Adrenal gland (tissue), 12 donors: ENCODE data around the gene POGK. TPM values are rescaled to one million over a fixed set of nuclear protein-coding genes. Genes with fewer than 3 reads are reported as not detected.

ENCODE experiments used
- DNase-seq, 7 donors: peaks; one replicate each; pipeline ENCODE4 v3.0.0-alpha.2; 2019 to 2020
- H3K27ac ChIP-seq, 5 donors: fragments of 200-600 bp; sonication (generic) in 4 of 5; 1 replicate in 3 of 5; 2 replicates in 2 of 5; pipeline versions ENCODE4 v1.5.1 to v1.8.0; 2016 to 2020; ENCODE audit warnings: mild to moderate bottlenecking in 1 of 5
- H3K27me3 ChIP-seq: fragments of 200-600 bp; 2 replicates; pipeline ENCODE4 v1.8.0; 2021
- H3K36me3 ChIP-seq, 2 donors: fragments of 200-600 bp; replicated peaks in 1 of 2; 1 replicate in 1 of 2; 2 replicates in 1 of 2; pipeline versions ENCODE4 v1.5.1 to v1.8.0; 2018 to 2022
- H3K4me1 ChIP-seq, 2 donors: fragments of 200-600 bp; replicated peaks in 1 of 2; 1 replicate in 1 of 2; 2 replicates in 1 of 2; pipeline versions ENCODE4 v1.5.1 to v1.8.0; 2018 to 2021
- H3K4me3 ChIP-seq, 4 donors: fragments of 200-600 bp; sonication (generic) in 3 of 4; one replicate each; pipeline ENCODE4 v1.5.1; 2016 to 2018
- H3K9me3 ChIP-seq, 3 donors: fragments of 200-600 bp; sonication (generic) in 1 of 3; replicated peaks in 1 of 3; 1 replicate in 2 of 3; 2 replicates in 1 of 3; pipeline versions ENCODE4 v1.5.1 to v1.8.0; 2016 to 2021
- POLR2A ChIP-seq, 2 donors: fragments of 450-650 bp; IDR thresholded peaks; one replicate each; pipeline ENCODE4 v1.6.1; 2017; ENCODE audit warnings: antibody characterized with exemption in 2 of 2, mild to moderate bottlenecking in 2 of 2, moderate library complexity in 1 of 2
- WGBS, 4 donors: extraction: QIAGEN DNeasy Blood & Tissue Kit in 2 of 4; methylation state at CpG; one replicate each; pipeline versions ENCODE4 v1.1.5 to v1.1.7; 2013 to 2017; 5-methylcytosine and 5-hydroxymethylcytosine counted together
- intact Hi-C, 2 donors: fragments of 100-400 bp; cut with DNase I; formaldehyde crosslinking; loops; one replicate each; pipeline versions ENCODE4 v1.14.1 to v1.15.0; 2022 to 2023
- polyA plus RNA-seq, 3 donors: library from polyadenylated mRNA; stranded (reverse); fragments of 200-250 nt in 2 of 3; fragments of 350-450 nt in 1 of 3; fragmentation: Illumina TruSeq in 1 of 3; extraction: RNeasy Lipid Tissue Mini Kit (QIAGEN cat#74804) in 1 of 3; gene quantifications; one replicate each; pipeline ENCODE4 v1.2.3, GENCODE V29; 2013 to 2014
- total RNA-seq, 9 donors: library from RNA; depleted of rRNA in 4 of 9; stranded (reverse); fragments of >200 nt in 4 of 9; fragments of 120-200 nt in 1 of 9; fragmentation: NEBNext Ultra II Directional in 1 of 9; extraction: Animal tissue kit (Norgen Biotek cat#: 25700) in 1 of 9; gene quantifications; one replicate each; pipeline versions ENCODE4 v1.1.0 to v1.2.4, GENCODE V29; 2013 to 2023
- TF ChIP-seq, protein P1 (sequence below), 6 experiments: fragments of 450-650 bp in 4 of 6; fragments of 200-600 bp in 2 of 6; sonication (generic) in 1 of 6; IDR thresholded peaks; 1 replicate in 5 of 6; 2 replicates in 1 of 6; pipeline versions ENCODE4 v1.5.1 to v1.8.0; 2016 to 2021; ENCODE audit warnings: antibody characterized with exemption in 6 of 6, mild to moderate bottlenecking in 2 of 6, moderate library complexity in 1 of 6
- donor health status: healthy with polysubstance abuse.
- donor health status: Bipolar disorder and iron deficiency.
- donor health status: DM: yes; HTN: yes; CAD: no.
- donor health status: DM: no; HTN: no; CAD: no.
- donor health status: DM: no; HTN: no; CAD: no.
- donor health status: DM: yes; HTN: yes; CAD: no.

Gene POGK
- total and polyA plus RNA-seq, 12 donors = 7.3 to 31.1 (median 19.5) TPM

DNA sequence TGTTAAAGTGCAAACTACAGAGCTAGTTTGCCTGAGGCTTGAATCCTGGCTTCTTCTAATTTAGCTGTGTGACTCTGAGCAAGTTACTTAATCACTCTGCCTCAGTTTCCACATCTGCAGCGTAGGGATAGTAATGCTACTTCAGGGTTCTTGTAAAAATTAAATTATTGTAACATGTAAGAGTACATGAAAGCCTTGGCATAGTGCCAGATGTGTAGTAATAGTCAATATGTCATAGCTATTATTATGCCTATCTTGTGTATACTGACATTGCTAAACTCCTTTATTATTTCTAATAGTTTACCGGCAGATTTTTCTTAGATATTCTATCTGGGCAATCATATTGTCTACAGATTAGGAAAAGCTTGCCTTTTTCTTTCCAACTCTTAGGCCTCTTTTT lies 43.6 kb downstream of the POGK start:
- H3K36me3 ChIP-seq = no peaks in the 10 kb centered on the region
- peaks cover 22% of the 10 kb centered on the region for H3K27me3 ChIP-seq
- DNase-seq = no peak
- 42 to 73% (median 57%) methylated on average over 2 of the region's 2 CpGs for WGBS, 4 donors
- intact Hi-C loops = no loop called here
- no peaks in the 10 kb centered on the region for H3K4me1 ChIP-seq
- TF ChIP-seq, protein P1, sequence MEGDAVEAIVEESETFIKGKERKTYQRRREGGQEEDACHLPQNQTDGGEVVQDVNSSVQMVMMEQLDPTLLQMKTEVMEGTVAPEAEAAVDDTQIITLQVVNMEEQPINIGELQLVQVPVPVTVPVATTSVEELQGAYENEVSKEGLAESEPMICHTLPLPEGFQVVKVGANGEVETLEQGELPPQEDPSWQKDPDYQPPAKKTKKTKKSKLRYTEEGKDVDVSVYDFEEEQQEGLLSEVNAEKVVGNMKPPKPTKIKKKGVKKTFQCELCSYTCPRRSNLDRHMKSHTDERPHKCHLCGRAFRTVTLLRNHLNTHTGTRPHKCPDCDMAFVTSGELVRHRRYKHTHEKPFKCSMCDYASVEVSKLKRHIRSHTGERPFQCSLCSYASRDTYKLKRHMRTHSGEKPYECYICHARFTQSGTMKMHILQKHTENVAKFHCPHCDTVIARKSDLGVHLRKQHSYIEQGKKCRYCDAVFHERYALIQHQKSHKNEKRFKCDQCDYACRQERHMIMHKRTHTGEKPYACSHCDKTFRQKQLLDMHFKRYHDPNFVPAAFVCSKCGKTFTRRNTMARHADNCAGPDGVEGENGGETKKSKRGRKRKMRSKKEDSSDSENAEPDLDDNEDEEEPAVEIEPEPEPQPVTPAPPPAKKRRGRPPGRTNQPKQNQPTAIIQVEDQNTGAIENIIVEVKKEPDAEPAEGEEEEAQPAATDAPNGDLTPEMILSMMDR (IDR thresholded peaks at IDR 0.05) = no peak
- TF ChIP-seq POLR2A (IDR thresholded peaks at IDR 0.05) = no peak
- H3K4me3 ChIP-seq = no peak overlapping the region
- no peaks in the 10 kb centered on the region for H3K9me3 ChIP-seq
- H3K27ac ChIP-seq = no peak overlapping the region

DNA sequence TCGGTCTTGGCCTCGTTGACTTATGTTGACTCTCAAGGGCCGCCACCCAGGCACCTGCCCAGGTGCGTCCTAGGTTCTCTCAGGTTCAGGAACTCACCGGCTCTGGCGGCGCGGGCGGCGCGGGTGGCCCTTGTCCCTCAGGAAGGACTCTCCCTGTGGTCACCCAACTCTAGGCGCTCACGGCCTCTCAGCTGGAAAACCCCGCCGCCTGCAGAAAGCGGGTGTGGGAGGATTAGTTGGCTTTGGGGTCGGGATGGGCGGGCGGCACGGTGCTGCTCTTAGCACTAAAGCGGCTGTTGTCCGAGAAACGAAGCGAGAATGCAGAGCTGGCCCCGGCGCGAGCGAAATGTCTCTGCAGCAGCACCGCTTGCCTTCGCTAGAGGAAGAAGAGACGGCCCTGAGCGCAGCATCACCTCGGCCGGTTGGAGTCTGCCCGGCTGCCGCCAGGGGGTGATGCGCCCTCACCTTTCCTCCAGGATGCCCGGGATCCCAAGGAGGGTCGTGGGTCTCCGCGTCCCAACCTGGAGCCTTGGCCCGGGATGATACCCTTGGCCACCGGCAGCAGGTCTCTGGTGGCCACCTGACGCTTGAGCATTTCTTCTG lies 44.9 kb downstream of the POGK start:
- intact Hi-C loops = no loop called here
- 8 to 13% (median 13%) methylated on average over 25 to 44 of the region's 44 CpGs for WGBS, 4 donors
- DNase-seq = peak in 6 of 7 donors; percentile 16 to 58 (median 42)
- Histone ChIP-seq H3K36me3 (no peaks in the 10 kb centered on the region), H3K27me3 (peaks cover 22% of the 10 kb centered on the region), H3K27ac (no peak overlapping the region), H3K4me3 (no peak overlapping the region), H3K4me1 (no peaks in the 10 kb centered on the region), H3K9me3 (no peaks in the 10 kb centered on the region)
- TF ChIP-seq POLR2A (IDR thresholded peaks at IDR 0.05) = no peak
- TF ChIP-seq, protein P1 (IDR thresholded peaks at IDR 0.05) = peak in 5 of 6 experiments; percentile 36 to 60 (median 43)

DNA sequence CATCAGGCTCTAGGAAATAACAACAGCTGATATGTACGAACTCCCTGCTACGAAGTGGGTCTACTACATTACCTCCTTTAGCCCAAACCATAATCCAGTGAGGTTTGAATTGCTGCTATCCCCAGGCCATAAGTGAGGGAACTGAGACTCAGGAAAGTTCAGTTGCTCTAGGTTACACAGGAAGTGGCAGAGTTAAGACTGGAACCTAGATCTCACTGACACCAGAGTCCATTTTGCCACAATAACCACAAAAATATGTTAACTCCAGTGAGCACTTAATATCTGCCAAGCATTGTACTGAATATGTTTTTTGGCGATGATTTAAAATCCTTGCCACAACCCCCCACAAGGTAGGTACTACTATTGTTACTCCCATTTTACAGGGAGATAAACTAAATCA lies 45.7 kb downstream of the POGK start:
- Histone ChIP-seq H3K4me3 (no peak overlapping the region), H3K4me1 (no peaks in the 10 kb centered on the region), H3K9me3 (no peaks in the 10 kb centered on the region), H3K27ac (no peak overlapping the region), H3K36me3 (no peaks in the 10 kb centered on the region), H3K27me3 (peaks cover 22% of the 10 kb centered on the region)
- 75 to 90% (median 85%) methylated on average over 3 of the region's 3 CpGs for WGBS, 4 donors
- intact Hi-C loops = no loop called here
- no peak for DNase-seq
- TF ChIP-seq POLR2A (IDR thresholded peaks at IDR 0.05) = no peak
- TF ChIP-seq, protein P1 (IDR thresholded peaks at IDR 0.05) = no peak

DNA sequence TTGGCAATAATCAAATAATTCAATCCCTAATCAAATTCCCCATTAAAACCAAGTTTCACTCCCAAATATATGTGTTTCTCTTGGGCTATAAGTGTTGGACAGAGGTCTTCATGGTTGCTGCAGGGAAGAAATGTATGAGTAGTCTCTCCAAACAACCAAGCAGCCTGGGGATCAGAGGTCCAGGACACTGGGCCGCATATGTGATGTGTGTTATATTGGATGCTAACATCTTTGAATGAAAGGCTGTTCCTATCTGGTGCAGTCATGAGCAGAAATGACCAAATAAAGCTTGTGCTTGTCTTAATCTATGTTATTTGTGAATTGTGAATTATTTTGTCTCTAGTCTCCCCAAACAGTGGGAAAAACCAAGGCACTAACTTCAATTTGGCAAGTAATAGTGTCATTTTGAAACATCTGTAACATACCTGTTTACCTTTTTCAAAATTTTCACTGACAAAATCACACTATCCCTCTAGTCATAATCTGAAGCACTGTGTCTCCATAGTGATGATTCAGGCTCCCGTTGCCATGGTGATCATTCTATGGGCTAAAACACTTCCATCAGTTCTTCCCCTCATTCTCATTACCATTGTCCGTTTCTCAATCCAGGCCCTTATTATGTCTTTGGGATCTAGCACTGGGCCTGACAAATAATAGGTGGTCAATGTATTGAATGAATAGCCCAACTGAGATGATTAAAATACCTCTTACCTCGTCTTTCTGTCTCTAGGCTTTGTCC lies 49.3 kb downstream of the POGK start:
- Histone ChIP-seq H3K36me3 (no peaks in the 10 kb centered on the region), H3K27ac (no peak overlapping the region), H3K9me3 (no peaks in the 10 kb centered on the region), H3K4me1 (no peaks in the 10 kb centered on the region), H3K27me3 (peaks cover 18% of the 10 kb centered on the region), H3K4me3 (no peak overlapping the region)
- DNase-seq = no peak
- intact Hi-C loops = no loop called here
- WGBS, 4 donors = 72 to 83% (median 75%) methylated on average over 4 of the region's 4 CpGs
- TF ChIP-seq POLR2A (IDR thresholded peaks at IDR 0.05) = no peak
